Type B pancreatic cell (in vitro differentiated cells): ENCODE results near the gene DGCR8. TPM values are rescaled to one million over a fixed set of nuclear protein-coding genes. Genes with fewer than 3 reads are reported as not detected.

Experiments
- DNase-seq: peaks from one replicate; pipeline ENCODE4 v3.0.0; 2021; ENCODE audit warnings: mixed read lengths; ENCODE audit not compliant: unreplicated experiment; ENCODE audit errors: extremely low spot score
- H3K27ac Mint-ChIP-seq: 2 replicates; pipeline ENCODE4 v1.8.0; 2021; ENCODE audit warnings: mild to moderate bottlenecking, mixed read lengths
- H3K27me3 Mint-ChIP-seq: 2 replicates; pipeline ENCODE4 v1.8.0; 2021; ENCODE audit warnings: mixed read lengths
- H3K36me3 Mint-ChIP-seq: 2 replicates; pipeline ENCODE4 v1.8.0; 2021; ENCODE audit warnings: mixed read lengths
- H3K4me1 Mint-ChIP-seq: one replicate; pipeline ENCODE4 v1.8.0; 2021; ENCODE audit warnings: mixed read lengths; ENCODE audit not compliant: unreplicated experiment
- H3K4me3 Mint-ChIP-seq: 2 replicates; pipeline ENCODE4 v1.8.0; 2021; ENCODE audit warnings: mild to moderate bottlenecking, mixed read lengths
- H3K9me3 Mint-ChIP-seq: 2 replicates; pipeline ENCODE4 v1.8.0; 2021; ENCODE audit warnings: mixed read lengths
- total RNA-seq: library from RNA; stranded (reverse); gene quantifications from 2 replicates; pipeline ENCODE4 v1.2.1, GENCODE V29; 2021; ENCODE audit warnings: low replicate concordance
- TF ChIP-seq, protein P1 (sequence below): fragments of 200-600 bp; sonication (generic); conservative IDR thresholded peaks from 2 replicates; pipeline ENCODE4 v1.5.0; 2021; ENCODE audit warnings: antibody characterized with exemption, mild to moderate bottlenecking

The DGCR8 gene
- total RNA-seq, 1 donor from 2014 or later = 61.3 TPM

DNA sequence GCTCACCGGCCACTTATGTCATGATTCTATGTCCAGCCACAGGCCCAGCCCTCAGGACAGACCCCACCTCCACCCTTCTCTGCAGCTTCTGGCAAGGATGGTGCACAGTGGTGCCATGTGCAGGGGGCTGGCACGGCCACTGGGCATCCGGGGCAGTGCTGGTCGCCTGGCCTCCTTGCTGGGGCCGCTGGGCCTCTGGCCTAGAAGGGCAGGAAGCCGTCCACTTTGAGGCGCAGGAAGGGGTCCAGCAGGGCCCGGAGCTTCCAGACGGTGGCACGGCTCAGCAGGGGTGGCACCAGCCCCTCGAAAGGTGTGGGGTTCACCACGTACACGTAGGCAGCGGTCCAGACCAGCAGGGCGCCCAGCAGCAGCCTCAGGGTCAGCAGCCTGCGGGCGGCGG lies 68.4 kb downstream of the DGCR8 start:
- TF ChIP-seq, protein P1, sequence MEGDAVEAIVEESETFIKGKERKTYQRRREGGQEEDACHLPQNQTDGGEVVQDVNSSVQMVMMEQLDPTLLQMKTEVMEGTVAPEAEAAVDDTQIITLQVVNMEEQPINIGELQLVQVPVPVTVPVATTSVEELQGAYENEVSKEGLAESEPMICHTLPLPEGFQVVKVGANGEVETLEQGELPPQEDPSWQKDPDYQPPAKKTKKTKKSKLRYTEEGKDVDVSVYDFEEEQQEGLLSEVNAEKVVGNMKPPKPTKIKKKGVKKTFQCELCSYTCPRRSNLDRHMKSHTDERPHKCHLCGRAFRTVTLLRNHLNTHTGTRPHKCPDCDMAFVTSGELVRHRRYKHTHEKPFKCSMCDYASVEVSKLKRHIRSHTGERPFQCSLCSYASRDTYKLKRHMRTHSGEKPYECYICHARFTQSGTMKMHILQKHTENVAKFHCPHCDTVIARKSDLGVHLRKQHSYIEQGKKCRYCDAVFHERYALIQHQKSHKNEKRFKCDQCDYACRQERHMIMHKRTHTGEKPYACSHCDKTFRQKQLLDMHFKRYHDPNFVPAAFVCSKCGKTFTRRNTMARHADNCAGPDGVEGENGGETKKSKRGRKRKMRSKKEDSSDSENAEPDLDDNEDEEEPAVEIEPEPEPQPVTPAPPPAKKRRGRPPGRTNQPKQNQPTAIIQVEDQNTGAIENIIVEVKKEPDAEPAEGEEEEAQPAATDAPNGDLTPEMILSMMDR = no peak
- H3K27me3 Mint-ChIP-seq = no peaks in the 10 kb centered on the region
- H3K4me1 Mint-ChIP-seq = peaks cover under 1% of the 10 kb centered on the region
- no peaks in the 10 kb centered on the region for H3K36me3 Mint-ChIP-seq
- H3K4me3 Mint-ChIP-seq = no peak overlapping the region
- H3K9me3 Mint-ChIP-seq = no peaks in the 10 kb centered on the region
- no peak for DNase-seq
- H3K27ac Mint-ChIP-seq = no peak overlapping the region

GRCh38 chr22:20149257-20150250 lies 69.5 kb downstream of the DGCR8 start:
- Mint-ChIP-seq H3K36me3 (no peaks in the 10 kb centered on the region), H3K27ac (no peak overlapping the region), H3K4me3 (no peak overlapping the region), H3K4me1 (peaks cover 8% of the 10 kb centered on the region), H3K9me3 (no peaks in the 10 kb centered on the region), H3K27me3 (no peaks in the 10 kb centered on the region)
- DNase-seq = no peak
- TF ChIP-seq, protein P1 = no peak

DNA sequence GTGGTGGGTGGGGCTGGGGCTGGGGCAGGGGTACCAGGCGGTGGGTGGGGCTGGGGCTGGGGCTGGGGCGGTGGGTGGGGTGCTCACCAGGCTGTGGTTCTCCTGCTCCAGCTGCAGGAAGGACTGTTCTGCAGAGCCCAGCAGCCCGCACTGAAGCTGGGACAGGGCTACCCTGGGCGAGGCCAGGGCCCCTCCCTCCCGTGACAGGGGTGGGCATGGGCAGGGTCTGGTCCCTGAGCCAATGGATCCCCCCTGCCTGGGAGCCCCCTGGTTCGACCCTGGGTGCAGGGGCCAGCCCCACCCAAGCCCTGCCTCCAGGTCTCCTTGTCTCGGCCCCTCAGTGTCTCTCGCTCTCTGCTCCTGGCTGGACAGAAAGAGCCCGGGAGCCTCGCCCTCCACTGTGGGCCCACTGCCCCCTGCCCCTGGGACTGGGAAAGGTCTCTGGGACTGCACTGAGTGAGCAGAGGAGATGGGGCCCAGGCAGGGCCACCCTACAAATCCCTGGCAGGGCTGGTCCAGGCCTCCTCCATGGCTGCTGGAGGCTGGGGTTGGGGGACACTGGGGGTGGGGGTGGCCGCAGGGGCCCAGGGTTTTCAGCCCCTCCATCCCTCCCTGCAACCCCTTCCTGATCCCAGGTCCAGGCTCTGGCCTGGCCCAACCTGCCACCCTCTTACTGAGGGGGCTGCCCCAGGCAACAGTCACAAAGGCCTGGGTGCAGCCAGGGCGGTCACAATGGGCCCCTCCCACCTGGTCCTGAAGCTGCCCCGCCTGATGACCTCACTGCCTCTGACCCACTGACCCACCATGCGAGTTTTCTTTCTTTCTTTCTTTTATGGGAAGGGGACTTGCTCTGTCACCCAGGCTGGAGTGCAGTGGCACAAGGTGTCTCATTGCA lies 70.6 kb downstream of the DGCR8 start, which contains the start of gene CCDC188:
Gene CCDC188 (minus strand): TSS at position 675 of the 895 bp plus-strand sequence. CDS start 69 bp downstream, at position 606.
- H3K36me3 Mint-ChIP-seq = no peaks in the 10 kb centered on the region
- no peak for DNase-seq
- TF ChIP-seq, protein P1 = no peak
- H3K9me3 Mint-ChIP-seq = no peaks in the 10 kb centered on the region
- H3K4me3 Mint-ChIP-seq = no peak within 1 kb of the TSS
- no peak within 1 kb of the TSS for H3K27ac Mint-ChIP-seq
- H3K27me3 Mint-ChIP-seq = no peaks in the 10 kb centered on the region
- H3K4me1 Mint-ChIP-seq = peaks cover 8% of the 10 kb centered on the region

GRCh38 chr22:20151276-20151588 lies 71.2 kb downstream of the DGCR8 start:
- Mint-ChIP-seq H3K27ac (no peak overlapping the region), H3K27me3 (no peaks in the 10 kb centered on the region), H3K9me3 (no peaks in the 10 kb centered on the region), H3K4me1 (peaks cover 8% of the 10 kb centered on the region), H3K4me3 (no peak overlapping the region), H3K36me3 (no peaks in the 10 kb centered on the region)
- no peak for DNase-seq
- TF ChIP-seq, protein P1 = no peak

GRCh38 chr22:20152464-20152890 lies 72.4 kb downstream of the DGCR8 start:
- H3K27ac Mint-ChIP-seq = no peak overlapping the region
- no peaks in the 10 kb centered on the region for H3K36me3 Mint-ChIP-seq
- no peaks in the 10 kb centered on the region for H3K9me3 Mint-ChIP-seq
- no peaks in the 10 kb centered on the region for H3K27me3 Mint-ChIP-seq
- no peak overlapping the region for H3K4me3 Mint-ChIP-seq
- no peak for DNase-seq
- peaks cover 8% of the 10 kb centered on the region for H3K4me1 Mint-ChIP-seq
- TF ChIP-seq, protein P1 = no peak
